ENCODE measurements around the gene AFF4. TPM values are rescaled to one million over a fixed set of nuclear protein-coding genes. Genes with fewer than 3 reads are reported as not detected.
A peak's percentile ranks its signal among the peaks of the same experiment; 100 is the strongest.

The AFF4 gene
- total and polyA plus RNA-seq, 9 of the 15 experiments (the other 6 are each of a cell fraction or from before 2014, with no cell fraction given), result 1.7 to 25.8 (median 17.9) TPM

DNA sequence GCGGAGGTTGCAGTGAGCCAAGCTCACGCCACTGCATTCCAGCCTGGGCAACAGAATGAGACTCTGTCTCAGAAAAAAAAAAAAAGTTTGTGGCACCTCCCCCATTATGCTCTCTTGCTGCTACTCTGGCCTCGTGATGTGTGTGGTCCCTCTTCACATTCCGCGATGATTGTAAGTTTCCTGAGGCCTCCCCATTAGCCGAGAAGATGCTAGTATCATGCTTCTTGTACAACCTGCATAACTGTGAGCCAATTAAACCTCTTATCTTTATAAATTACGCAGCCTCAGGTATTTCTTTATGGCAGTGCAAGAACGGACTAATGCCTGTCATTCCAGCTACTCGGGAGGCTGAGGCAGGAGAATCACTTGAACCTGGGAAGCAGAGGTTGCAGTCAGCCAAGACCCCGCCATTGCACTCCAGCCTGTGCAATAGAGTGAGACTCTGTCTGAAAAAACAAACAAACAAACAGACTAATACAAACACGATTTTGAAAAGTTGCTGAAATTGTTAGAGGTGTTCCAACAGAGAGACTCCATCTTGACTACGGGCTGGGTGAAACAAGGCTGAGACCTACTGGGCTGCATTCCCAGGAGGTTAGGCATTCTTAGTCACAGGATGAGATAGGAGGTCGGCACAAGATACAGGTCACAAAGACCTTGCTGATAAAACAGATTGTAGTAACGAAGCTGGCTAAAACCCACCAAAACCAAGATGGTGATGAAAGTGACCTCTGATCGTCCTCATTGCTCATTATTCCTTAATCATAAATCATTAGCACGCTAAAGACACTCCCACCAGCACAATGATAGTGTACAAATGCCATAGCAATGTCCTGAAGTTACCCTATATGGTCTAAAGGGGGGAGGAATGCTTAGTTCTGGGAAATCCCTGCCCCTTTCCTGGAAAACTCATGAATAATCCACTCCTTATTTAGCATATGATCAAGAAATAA lies 8.3 kb upstream of the AFF4 start (continued):
- TF ChIP-seq HMG20B (CRISPR knock-in tag; IDR thresholded peaks at IDR 0.05) (no peak), ZBTB1 (CRISPR knock-in tag; IDR thresholded peaks at IDR 0.05; ENCODE audit: borderline replicate concordance, low read depth) (no peak), SOX6 (IDR thresholded peaks at IDR 0.05) (peak; percentile 67), CEBPB (tag; IDR thresholded peaks at IDR 0.05) (peak; percentile 32; the same call in 1 of the 2 replicates), CBFA2T2 (conservative IDR thresholded peaks at IDR 0.05) (no peak), HDAC8 (tag; IDR thresholded peaks at IDR 0.05) (peak; percentile 92; the same call in 1 of the 2 replicates), KLF1 (tag; IDR thresholded peaks at IDR 0.05) (peak; percentile 8; the same call in 1 of the 2 replicates), ZSCAN32 (CRISPR knock-in tag; IDR thresholded peaks at IDR 0.05) (no peak), ZNF431 (CRISPR knock-in tag; IDR thresholded peaks at IDR 0.05) (no peak)
- TF ChIP-seq, protein P1, sequence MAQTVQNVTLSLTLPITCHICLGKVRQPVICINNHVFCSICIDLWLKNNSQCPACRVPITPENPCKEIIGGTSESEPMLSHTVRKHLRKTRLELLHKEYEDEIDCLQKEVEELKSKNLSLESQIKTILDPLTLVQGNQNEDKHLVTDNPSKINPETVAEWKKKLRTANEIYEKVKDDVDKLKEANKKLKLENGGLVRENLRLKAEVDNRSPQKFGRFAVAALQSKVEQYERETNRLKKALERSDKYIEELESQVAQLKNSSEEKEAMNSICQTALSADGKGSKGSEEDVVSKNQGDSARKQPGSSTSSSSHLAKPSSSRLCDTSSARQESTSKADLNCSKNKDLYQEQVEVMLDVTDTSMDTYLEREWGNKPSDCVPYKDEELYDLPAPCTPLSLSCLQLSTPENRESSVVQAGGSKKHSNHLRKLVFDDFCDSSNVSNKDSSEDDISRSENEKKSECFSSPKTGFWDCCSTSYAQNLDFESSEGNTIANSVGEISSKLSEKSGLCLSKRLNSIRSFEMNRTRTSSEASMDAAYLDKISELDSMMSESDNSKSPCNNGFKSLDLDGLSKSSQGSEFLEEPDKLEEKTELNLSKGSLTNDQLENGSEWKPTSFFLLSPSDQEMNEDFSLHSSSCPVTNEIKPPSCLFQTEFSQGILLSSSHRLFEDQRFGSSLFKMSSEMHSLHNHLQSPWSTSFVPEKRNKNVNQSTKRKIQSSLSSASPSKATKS (CRISPR knock-in tag; IDR thresholded peaks at IDR 0.05), result no peak
- TF ChIP-seq, protein P2, sequence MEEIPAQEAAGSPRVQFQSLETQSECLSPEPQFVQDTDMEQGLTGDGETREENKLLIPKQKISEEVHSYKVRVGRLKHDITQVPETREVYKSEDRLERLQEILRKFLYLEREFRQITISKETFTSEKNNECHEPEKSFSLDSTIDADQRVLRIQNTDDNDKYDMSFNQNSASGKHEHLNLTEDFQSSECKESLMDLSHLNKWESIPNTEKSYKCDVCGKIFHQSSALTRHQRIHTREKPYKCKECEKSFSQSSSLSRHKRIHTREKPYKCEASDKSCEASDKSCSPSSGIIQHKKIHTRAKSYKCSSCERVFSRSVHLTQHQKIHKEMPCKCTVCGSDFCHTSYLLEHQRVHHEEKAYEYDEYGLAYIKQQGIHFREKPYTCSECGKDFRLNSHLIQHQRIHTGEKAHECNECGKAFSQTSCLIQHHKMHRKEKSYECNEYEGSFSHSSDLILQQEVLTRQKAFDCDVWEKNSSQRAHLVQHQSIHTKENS (CRISPR knock-in tag; IDR thresholded peaks at IDR 0.05), result no peak
- TF ChIP-seq, protein P3, sequence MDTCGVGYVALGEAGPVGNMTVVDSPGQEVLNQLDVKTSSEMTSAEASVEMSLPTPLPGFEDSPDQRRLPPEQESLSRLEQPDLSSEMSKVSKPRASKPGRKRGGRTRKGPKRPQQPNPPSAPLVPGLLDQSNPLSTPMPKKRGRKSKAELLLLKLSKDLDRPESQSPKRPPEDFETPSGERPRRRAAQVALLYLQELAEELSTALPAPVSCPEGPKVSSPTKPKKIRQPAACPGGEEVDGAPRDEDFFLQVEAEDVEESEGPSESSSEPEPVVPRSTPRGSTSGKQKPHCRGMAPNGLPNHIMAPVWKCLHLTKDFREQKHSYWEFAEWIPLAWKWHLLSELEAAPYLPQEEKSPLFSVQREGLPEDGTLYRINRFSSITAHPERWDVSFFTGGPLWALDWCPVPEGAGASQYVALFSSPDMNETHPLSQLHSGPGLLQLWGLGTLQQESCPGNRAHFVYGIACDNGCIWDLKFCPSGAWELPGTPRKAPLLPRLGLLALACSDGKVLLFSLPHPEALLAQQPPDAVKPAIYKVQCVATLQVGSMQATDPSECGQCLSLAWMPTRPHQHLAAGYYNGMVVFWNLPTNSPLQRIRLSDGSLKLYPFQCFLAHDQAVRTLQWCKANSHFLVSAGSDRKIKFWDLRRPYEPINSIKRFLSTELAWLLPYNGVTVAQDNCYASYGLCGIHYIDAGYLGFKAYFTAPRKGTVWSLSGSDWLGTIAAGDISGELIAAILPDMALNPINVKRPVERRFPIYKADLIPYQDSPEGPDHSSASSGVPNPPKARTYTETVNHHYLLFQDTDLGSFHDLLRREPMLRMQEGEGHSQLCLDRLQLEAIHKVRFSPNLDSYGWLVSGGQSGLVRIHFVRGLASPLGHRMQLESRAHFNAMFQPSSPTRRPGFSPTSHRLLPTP (IDR thresholded peaks at IDR 0.05; ENCODE audit: borderline replicate concordance, extremely low read depth, insufficient read length), result no peak
- TF ChIP-seq, protein P4, sequence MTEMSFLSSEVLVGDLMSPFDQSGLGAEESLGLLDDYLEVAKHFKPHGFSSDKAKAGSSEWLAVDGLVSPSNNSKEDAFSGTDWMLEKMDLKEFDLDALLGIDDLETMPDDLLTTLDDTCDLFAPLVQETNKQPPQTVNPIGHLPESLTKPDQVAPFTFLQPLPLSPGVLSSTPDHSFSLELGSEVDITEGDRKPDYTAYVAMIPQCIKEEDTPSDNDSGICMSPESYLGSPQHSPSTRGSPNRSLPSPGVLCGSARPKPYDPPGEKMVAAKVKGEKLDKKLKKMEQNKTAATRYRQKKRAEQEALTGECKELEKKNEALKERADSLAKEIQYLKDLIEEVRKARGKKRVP (CRISPR knock-in tag; IDR thresholded peaks at IDR 0.05), result peak; percentile 49; the same call in 1 of the 2 replicates
- TF ChIP-seq, protein P5, sequence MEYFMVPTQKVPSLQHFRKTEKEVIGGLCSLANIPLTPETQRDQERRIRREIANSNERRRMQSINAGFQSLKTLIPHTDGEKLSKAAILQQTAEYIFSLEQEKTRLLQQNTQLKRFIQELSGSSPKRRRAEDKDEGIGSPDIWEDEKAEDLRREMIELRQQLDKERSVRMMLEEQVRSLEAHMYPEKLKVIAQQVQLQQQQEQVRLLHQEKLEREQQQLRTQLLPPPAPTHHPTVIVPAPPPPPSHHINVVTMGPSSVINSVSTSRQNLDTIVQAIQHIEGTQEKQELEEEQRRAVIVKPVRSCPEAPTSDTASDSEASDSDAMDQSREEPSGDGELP (CRISPR knock-in tag; IDR thresholded peaks at IDR 0.05; ENCODE audit: borderline replicate concordance), result no peak

All from K562 (cell line).